HepG2 (cell line): ENCODE measurements around the gene ATN1.

Experiments
- KDM1A ChIP-seq: IDR thresholded peaks from 2 replicates; pipeline ENCODE4 v1.6.1; 2016; ENCODE audit warnings: missing compliant biosample characterization
- KLF16 ChIP-seq, 2 experiments: sonication (generic) in 1 of 2; formaldehyde crosslinking in 1 of 2; IDR thresholded peaks; 2 replicates each; pipeline versions ENCODE4 v1.6.1 to v1.8.0; 2016 to 2023; ENCODE audit warnings: missing genetic modification reagents in 2 of 2, missing compliant biosample characterization in 1 of 2
- PBX2 ChIP-seq: IDR thresholded peaks from 2 replicates; pipeline ENCODE4 v1.6.1; 2016; ENCODE audit warnings: control low read depth
- SIN3A ChIP-seq: IDR thresholded peaks from 2 replicates; pipeline ENCODE4 v1.6.1; 2011; ENCODE audit warnings: low read depth, mild to moderate bottlenecking, control low read depth, low read length, borderline replicate concordance
- SP1 ChIP-seq, 2 experiments: fragments of 450-650 bp in 1 of 2; sonication (generic) in 1 of 2; formaldehyde crosslinking in 1 of 2; IDR thresholded peaks; 2 replicates each; pipeline versions ENCODE4 v1.4.0 to v1.6.1; 2016 to 2020; ENCODE audit warnings: missing genetic modification reagents in 1 of 2
- ZBTB10 ChIP-seq: sonication (generic); formaldehyde crosslinking; IDR thresholded peaks from 2 replicates; pipeline ENCODE4 v1.4.0; 2020; ENCODE audit warnings: missing genetic modification reagents, borderline replicate concordance
- ZNF280D ChIP-seq: sonication (generic); formaldehyde crosslinking; IDR thresholded peaks from 2 replicates; pipeline ENCODE4 v1.5.1; 2020; ENCODE audit warnings: mild to moderate bottlenecking, missing genetic modification reagents
- ZNF572 ChIP-seq: sonication (generic); formaldehyde crosslinking; IDR thresholded peaks from 2 replicates; pipeline ENCODE4 v1.5.1; 2020; ENCODE audit warnings: mild to moderate bottlenecking, missing genetic modification reagents

GRCh38 chr12:6942331-6942665 is 14.5 kb downstream of the ATN1 start:
- TF ChIP-seq SIN3A: no peak
- no peak for TF ChIP-seq ZBTB10 (CRISPR knock-in tag)
- TF ChIP-seq SP1 (IDR thresholded peaks at IDR 0.05): no peak
- TF ChIP-seq SP1 (CRISPR knock-in tag; IDR thresholded peaks at IDR 0.05): no peak
- no peak for TF ChIP-seq ZNF280D (CRISPR knock-in tag)
- TF ChIP-seq KLF16 (CRISPR knock-in tag; IDR thresholded peaks at IDR 0.05): no peak
- no peak for TF ChIP-seq PBX2
- no peak for TF ChIP-seq KDM1A (CRISPR knock-in tag)
- no peak for TF ChIP-seq ZNF572 (CRISPR knock-in tag)
